ENCODE measurements around the gene PRR18. TPM values are rescaled to one million over a fixed set of nuclear protein-coding genes. Genes with fewer than 3 reads are reported as not detected.

Gene PRR18
- total RNA-seq, 1 donor from 2014 or later = 0.04 TPM

GRCh38 chr6:166274739-166275370, 33.3 kb downstream of the PRR18 start:
- ATAC-seq = no peak

- ATAC-seq = no peak
These were observed 34.0 kb downstream of the PRR18 start for GRCh38 chr6:166274163-166274562.

- no peak for ATAC-seq
These were observed 36.8 kb downstream of the PRR18 start for GRCh38 chr6:166271376-166271765.

GRCh38 chr6:166270706-166271375, 37.4 kb downstream of the PRR18 start:
- ATAC-seq = no peak

GRCh38 chr6:166269301-166270039, 38.7 kb downstream of the PRR18 start:
- no peak for ATAC-seq

GRCh38 chr6:166268431-166268830, 39.8 kb downstream of the PRR18 start:
- ATAC-seq = no peak

- no peak for ATAC-seq
These were observed 40.7 kb downstream of the PRR18 start for GRCh38 chr6:166267526-166267925.

GRCh38 chr6:166266336-166266735, 41.9 kb downstream of the PRR18 start:
- ATAC-seq = no peak

- ATAC-seq = no peak
These were observed 45.3 kb downstream of the PRR18 start for GRCh38 chr6:166262743-166263515.

GRCh38 chr6:166259296-166259977, 48.8 kb downstream of the PRR18 start:
- no peak for ATAC-seq

GRCh38 chr6:166258854-166259276, 49.3 kb downstream of the PRR18 start:
- no peak for ATAC-seq

GRCh38 chr6:166257911-166258318, 50.3 kb downstream of the PRR18 start:
- ATAC-seq = no peak

Other genes starting within 250 kb of the PRR18 start
- gene TBXT, start 140.5 kb downstream of the PRR18 start, total RNA-seq = not detected
- gene SFT2D1, start 34.2 kb upstream of the PRR18 start, total RNA-seq = 26.6 TPM
- gene MPC1, start 74.5 kb upstream of the PRR18 start, total RNA-seq = 43.4 TPM

All from esophagus mucosa (tissue), 1 donor.